ENCODE data around the gene UVRAG. TPM values are rescaled to one million over a fixed set of nuclear protein-coding genes. Genes with fewer than 3 reads are reported as not detected.

UVRAG gene
- total and polyA plus RNA-seq, 2 of the 4 experiments (the other 2 are of a cell fraction), result 5.6 to 10.9 TPM

- dilution Hi-C loops (cut with HindIII; ENCODE audit: low sequenced_read_pairs, unreplicated experiment), result no loop called here
- no CpG with 5 or more reads among the region's 3 CpGs for WGBS, 2 experiments (ENCODE audit: extremely low coverage in 2 of 2, insufficient read length in 1 of 2)
Observed at GRCh38 chr11:75888416-75888815, 73.4 kb downstream of the UVRAG start.

More at GRCh38 chr11:75888416-75888815, 73.4 kb downstream of the UVRAG start:
- no peak overlapping the region for H2AFZ ChIP-seq (replicated peaks; ENCODE audit: low read length, poor library complexity)
- no peak overlapping the region for H3K14ac ChIP-seq (replicated peaks; ENCODE audit: low read depth, low read length)
- no peaks in the 10 kb centered on the region; the same call in 1 of the 2 replicates for H4K20me1 ChIP-seq (ENCODE audit: insufficient read depth, low read length)
- ChIA-PET POLR2A (ENCODE audit: unreplicated experiment) (no interaction called here), CTCF (no interaction called here)
- no peak overlapping the region for H2AK5ac ChIP-seq (ENCODE audit: low read depth, low read length)
- BruUV-seq (replicated peaks), result no TSS peak
- H3K18ac ChIP-seq (ENCODE audit: low read depth, low read length), result no peak overlapping the region
- peaks cover 2% of the 10 kb centered on the region; the same call in 1 of the 2 replicates for H3K36me3 ChIP-seq (ENCODE audit: control insufficient read depth, insufficient read depth, low read length)
- ATAC-seq (ENCODE audit: low read depth), result no peak
- H4K5ac ChIP-seq (ENCODE audit: low read depth, low read length), result no peak overlapping the region
- no peak overlapping the region for H3K23ac ChIP-seq (ENCODE audit: low read depth, low read length)
- H3K27me3 ChIP-seq (ENCODE audit: control insufficient read depth, insufficient read depth, low read length), result no peaks in the 10 kb centered on the region
- no peaks in the 10 kb centered on the region; the same call in 1 of the 2 replicates for H3K9me1 ChIP-seq (ENCODE audit: insufficient read depth, low read length)
- H3K79me1 ChIP-seq (ENCODE audit: low read depth in 1 of 2, low read length in 2 of 2), result peaks cover 0 to 7% of the 10 kb centered on the region in 2 experiments; a peak in 1 of 4 replicates
- H3K9me3 ChIP-seq (ENCODE audit: control insufficient read depth, insufficient read depth, low read length), result no peaks in the 10 kb centered on the region
- H4K91ac ChIP-seq (ENCODE audit: insufficient read depth, low read depth, low read length), result no peak overlapping the region
- intact Hi-C loops (cut with micrococcal nuclease), result no loop called here
- H2AK9ac ChIP-seq (replicated peaks; ENCODE audit: low read depth, low read length, poor library complexity), result no peak overlapping the region
- no peak overlapping the region for H3K4me2 ChIP-seq (ENCODE audit: low read depth, low read length)
- no peak for DNase-seq
- no peak overlapping the region for H3K56ac ChIP-seq (ENCODE audit: extremely low read depth, insufficient read depth, low read length)
- H3K4ac ChIP-seq (ENCODE audit: low read depth, low read length), result no peak overlapping the region
- no peak overlapping the region for H3K27ac ChIP-seq (ENCODE audit: insufficient read depth, low read length)
- TF ChIP-seq MXI1 (IDR thresholded peaks at IDR 0.05; ENCODE audit: borderline replicate concordance, low read depth, low read length) (no peak), FOS (IDR thresholded peaks at IDR 0.05; ENCODE audit: low read depth, low read length) (no peak), MAFK (IDR thresholded peaks at IDR 0.05; ENCODE audit: low read depth, low read length) (no peak), BHLHE40 (IDR thresholded peaks at IDR 0.05; ENCODE audit: low read depth, low read length) (no peak), CTCF (conservative IDR thresholded peaks at IDR 0.05; ENCODE audit: low read depth, low read length) (no peak), USF2 (IDR thresholded peaks at IDR 0.05; ENCODE audit: low read depth, low read length) (no peak), ELK1 (IDR thresholded peaks at IDR 0.05; ENCODE audit: borderline replicate concordance, low read depth, low read length) (no peak), POLR2A (IDR thresholded peaks at IDR 0.05; ENCODE audit: low read depth, low read length) (no peak), CHD1 (IDR thresholded peaks at IDR 0.05; ENCODE audit: low read depth, low read length) (no peak), NFE2L2 (IDR thresholded peaks at IDR 0.05; ENCODE audit: low read depth, low read length) (no peak), SMC3 (IDR thresholded peaks at IDR 0.05; ENCODE audit: low read depth, low read length) (no peak), RFX5 (IDR thresholded peaks at IDR 0.05; ENCODE audit: low read depth, low read length) (no peak)
- H2BK5ac ChIP-seq (ENCODE audit: low read depth, low read length, poor library complexity, severe bottlenecking), result no peak overlapping the region
- no peak overlapping the region for H3K4me3 ChIP-seq (ENCODE audit: insufficient read depth, low read depth, low read length)
- no peaks in the 10 kb centered on the region for H3K4me1 ChIP-seq (ENCODE audit: control insufficient read depth, insufficient read depth, low read length)
- H2BK15ac ChIP-seq (ENCODE audit: low read depth, low read length), result no peak overlapping the region
- H2BK120ac ChIP-seq (ENCODE audit: low read depth, low read length), result no peak overlapping the region
- no peak overlapping the region for H4K8ac ChIP-seq (ENCODE audit: low read depth in 2 of 2, low read length in 2 of 2)
- in situ Hi-C loops (cut with MboI; ENCODE audit: low sequenced_read_pairs), result no loop called here
- H3K9ac ChIP-seq (ENCODE audit: low read depth, low read length), result no peak overlapping the region
- H2BK20ac ChIP-seq (ENCODE audit: low read depth, low read length), result no peak overlapping the region

Measured in IMR-90 (cell line).